ENCODE measurements around the gene WASHC1. TPM values are rescaled to one million over a fixed set of nuclear protein-coding genes. Genes with fewer than 3 reads are reported as not detected.
A peak's percentile ranks its signal among the peaks of the same experiment; 100 is the strongest.
"Not testable (repeated sequence)": the region's sequence is repeated elsewhere in the genome, so short reads cannot be mapped to it uniquely, and the experiment has no call there.

The WASHC1 gene, protein sequence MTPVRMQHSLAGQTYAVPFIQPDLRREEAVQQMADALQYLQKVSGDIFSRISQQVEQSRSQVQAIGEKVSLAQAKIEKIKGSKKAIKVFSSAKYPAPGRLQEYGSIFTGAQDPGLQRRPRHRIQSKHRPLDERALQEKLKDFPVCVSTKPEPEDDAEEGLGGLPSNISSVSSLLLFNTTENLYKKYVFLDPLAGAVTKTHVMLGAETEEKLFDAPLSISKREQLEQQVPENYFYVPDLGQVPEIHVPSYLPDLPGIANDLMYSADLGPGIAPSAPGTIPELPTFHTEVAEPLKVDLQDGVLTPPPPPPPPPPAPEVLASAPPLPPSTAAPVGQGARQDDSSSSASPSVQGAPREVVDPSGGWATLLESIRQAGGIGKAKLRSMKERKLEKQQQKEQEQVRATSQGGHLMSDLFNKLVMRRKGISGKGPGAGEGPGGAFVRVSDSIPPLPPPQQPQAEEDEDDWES
- polyA plus RNA-seq (ENCODE audit: insufficient read length in 3 of 3): 10 to 100 TPM; 22.0 to 24.2 (median 24.0) TPM
- long read RNA-seq, donor 1: 0 reads
- long read RNA-seq, donor 2: 0 reads
- long read RNA-seq, donor 3, partial matches to known transcripts: 10 of 10 reads
- long read RNA-seq, donor 3, other reads (novel, unspliced or antisense): 0 of 10 reads
- long read RNA-seq, donor 4, partial matches to known transcripts: 6 of 6 reads
- long read RNA-seq, donor 4, other reads (novel, unspliced or antisense): 0 of 6 reads
- long read RNA-seq, donor 5: 0 reads
- long read RNA-seq, donor 6, partial matches to known transcripts: 5 of 5 reads
- long read RNA-seq, donor 6, other reads (novel, unspliced or antisense): 0 of 5 reads
- long read RNA-seq, donor 7: 0 reads
- long read RNA-seq, donor 8, partial matches to known transcripts: 9 of 9 reads
- long read RNA-seq, donor 8, other reads (novel, unspliced or antisense): 0 of 9 reads
- long read RNA-seq, donor 9: 0 reads
- long read RNA-seq, donor 10, partial matches to known transcripts: 8 of 8 reads
- long read RNA-seq, donor 10, other reads (novel, unspliced or antisense): 0 of 8 reads
- long read RNA-seq, donor 11, partial matches to known transcripts: 15 of 15 reads
- long read RNA-seq, donor 11, other reads (novel, unspliced or antisense): 0 of 15 reads
- long read RNA-seq, donor 12: 0 reads
- long read RNA-seq, donor 13: 0 reads
- long read RNA-seq, donor 14: 0 reads
- long read RNA-seq, donor 15: 0 reads
- long read RNA-seq, donor 16, partial matches to known transcripts: 42 of 42 reads
- long read RNA-seq, donor 16, other reads (novel, unspliced or antisense): 0 of 42 reads

DNA sequence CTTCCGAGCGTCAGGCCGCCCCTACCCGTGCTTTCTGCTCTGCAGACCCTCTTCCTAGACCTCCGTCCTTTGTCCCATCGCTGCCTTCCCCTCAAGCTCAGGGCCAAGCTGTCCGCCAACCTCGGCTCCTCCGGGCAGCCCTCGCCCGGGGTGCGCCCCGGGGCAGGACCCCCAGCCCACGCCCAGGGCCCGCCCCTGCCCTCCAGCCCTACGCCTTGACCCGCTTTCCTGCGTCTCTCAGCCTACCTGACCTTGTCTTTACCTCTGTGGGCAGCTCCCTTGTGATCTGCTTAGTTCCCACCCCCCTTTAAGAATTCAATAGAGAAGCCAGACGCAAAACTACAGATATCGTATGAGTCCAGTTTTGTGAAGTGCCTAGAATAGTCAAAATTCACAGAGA lies at the start of gene WASHC1:
TSS of gene WASHC1 (minus strand) at position 101 of the 400 bp plus-strand sequence. CDS start 4,457 bp downstream, outside the sequence.
- DNase-seq (ENCODE audit: extremely low read depth in 1 of 11, low read depth in 9 of 11, low spot score in 4 of 11): not testable (repeated sequence)

DNA sequence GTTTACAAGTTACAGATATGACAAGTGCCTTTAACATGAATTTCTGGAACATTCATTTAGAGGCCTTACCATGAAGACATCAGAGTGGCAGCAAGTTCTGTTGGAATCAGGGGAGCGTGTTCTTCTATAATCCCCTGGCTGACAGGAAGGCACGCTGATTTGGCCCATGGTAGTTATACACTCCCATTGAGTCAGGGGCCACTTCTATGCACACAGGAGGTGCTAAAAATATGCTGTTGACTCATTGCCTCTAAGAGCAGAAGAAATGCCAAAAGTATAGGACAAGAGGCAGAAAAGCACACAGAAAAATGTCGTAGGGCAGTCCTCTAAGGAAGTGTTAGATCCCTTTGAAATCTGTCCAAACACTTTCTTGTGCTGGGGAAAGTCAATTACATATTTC lies 49.1 kb upstream of the WASHC1 start:
- not testable (repeated sequence) for DNase-seq (ENCODE audit: extremely low read depth in 1 of 11, low read depth in 9 of 11, low spot score in 4 of 11)

- not testable (repeated sequence) for DNase-seq (ENCODE audit: extremely low read depth in 1 of 11, low read depth in 9 of 11, low spot score in 4 of 11)
Measured at GRCh38 chr9:76389-76788, 47.1 kb upstream of the WASHC1 start.

DNA sequence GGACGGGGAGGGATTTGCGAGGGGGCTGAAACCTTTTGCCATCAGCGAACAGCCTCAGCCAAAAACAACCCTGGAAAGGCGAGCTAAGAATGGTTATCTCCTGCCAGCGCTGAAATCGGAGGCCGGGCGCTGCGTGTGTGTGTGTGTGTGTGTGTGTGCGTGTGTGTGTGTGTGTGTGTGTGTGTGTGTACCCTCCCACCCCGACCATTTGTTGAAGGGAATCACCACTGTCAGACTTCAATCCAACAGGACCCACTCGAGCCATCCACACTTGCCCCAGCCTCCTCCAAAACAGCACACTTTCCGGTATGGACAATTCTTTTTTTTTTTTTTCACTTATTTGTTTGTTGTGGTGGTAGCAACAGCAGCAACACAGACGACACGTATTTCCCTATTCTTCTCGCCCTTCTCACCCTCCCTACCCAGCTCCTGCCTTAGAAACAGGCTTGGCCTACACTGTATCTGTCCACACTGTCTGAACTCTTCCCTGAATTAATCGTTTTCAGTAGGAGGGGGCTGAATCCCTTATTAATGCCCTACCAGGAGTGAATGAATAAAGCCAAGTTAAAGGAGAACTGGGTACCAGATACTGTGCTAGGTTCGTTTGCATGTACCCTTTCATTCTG lies 44.8 kb upstream of the WASHC1 start:
- DNase-seq (ENCODE audit: extremely low read depth in 1 of 11, low read depth in 9 of 11, low spot score in 4 of 11): not testable (repeated sequence)

GRCh38 chr9:73076-73899 lies 44.0 kb upstream of the WASHC1 start:
- peak in 2 of 11 donors; percentile 4 to 15 for DNase-seq (ENCODE audit: extremely low read depth in 1 of 11, low read depth in 9 of 11, low spot score in 4 of 11)

GRCh38 chr9:63031-63629 lies 33.9 kb upstream of the WASHC1 start:
- DNase-seq (ENCODE audit: extremely low read depth in 1 of 11, low read depth in 9 of 11, low spot score in 4 of 11): peak in 1 of 11 donors; percentile 3

DNA sequence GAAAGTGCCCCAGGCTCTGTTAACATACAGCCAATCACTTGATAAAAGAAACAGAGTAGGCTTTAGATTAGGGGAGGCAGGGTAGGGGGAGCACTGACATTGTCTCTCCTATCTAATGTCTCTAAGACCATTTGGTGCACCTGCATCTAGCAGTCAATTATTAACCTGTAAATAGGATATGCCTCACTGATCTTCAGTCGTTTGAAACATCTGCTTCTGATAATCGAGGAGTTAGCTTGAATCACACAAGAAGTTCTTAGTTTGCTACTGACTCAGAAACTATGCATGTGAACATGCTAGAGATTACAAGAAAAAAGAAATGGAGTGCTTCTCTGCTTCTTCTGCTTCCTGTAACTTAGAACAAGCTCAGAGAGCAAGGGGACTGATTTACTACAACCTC lies 23.4 kb upstream of the WASHC1 start:
- DNase-seq (ENCODE audit: extremely low read depth in 1 of 11, low read depth in 9 of 11, low spot score in 4 of 11): peak in 2 of 11 donors; percentile 13 to 38

- not testable (repeated sequence) for DNase-seq (ENCODE audit: extremely low read depth in 1 of 11, low read depth in 9 of 11, low spot score in 4 of 11)
Measured at GRCh38 chr9:48190-48842, 19.1 kb upstream of the WASHC1 start.

DNA sequence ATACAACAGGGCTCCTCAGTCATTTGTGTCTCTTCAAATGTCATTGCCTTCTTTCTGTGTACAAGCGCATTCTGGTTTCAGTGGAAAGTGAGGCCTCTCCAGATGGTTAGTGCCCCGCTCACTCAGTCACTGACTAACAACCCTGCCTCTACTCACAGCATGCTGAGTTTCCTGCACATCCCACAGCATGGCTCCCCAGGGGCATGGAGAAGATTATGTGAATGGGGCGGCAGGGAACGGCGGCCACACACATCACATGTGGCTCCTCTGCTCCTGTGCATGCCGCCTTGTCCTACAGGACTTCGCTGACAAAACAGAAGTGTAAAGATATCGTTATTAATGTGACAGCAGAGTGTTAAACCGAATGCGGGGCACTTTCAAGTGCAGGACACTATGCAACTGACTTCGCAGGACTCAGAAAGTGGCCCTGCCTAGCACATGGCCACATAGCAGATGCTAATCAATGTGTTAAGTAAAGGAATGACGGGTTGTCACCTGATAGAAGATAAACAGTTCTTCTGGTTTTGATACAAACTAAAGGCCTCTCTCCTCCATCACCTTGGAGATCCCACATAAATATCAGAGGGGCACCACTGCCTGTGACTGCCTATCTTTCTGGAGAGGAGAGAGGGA lies 17.5 kb upstream of the WASHC1 start:
- DNase-seq (ENCODE audit: extremely low read depth in 1 of 11, low read depth in 9 of 11, low spot score in 4 of 11): not testable (repeated sequence)

DNA sequence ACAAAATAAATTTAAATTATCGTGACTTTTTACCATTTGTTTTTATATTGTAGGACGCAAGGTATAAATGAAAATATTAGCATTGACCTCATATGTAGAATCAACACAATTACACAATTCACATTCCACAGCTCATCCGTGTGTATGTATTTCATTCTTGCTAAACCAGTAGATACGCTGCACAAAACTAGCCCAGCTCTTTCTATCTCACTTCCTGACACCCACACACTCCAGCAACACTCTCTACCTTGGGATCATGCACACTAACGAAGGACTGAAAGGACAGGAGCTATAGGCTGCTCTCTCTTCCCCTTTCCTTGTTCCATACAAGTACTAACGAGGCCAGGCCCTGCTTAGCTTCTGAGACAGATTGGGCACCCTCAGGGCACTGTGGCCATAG lies 16.9 kb upstream of the WASHC1 start:
- not testable (repeated sequence) for DNase-seq (ENCODE audit: extremely low read depth in 1 of 11, low read depth in 9 of 11, low spot score in 4 of 11)

DNA sequence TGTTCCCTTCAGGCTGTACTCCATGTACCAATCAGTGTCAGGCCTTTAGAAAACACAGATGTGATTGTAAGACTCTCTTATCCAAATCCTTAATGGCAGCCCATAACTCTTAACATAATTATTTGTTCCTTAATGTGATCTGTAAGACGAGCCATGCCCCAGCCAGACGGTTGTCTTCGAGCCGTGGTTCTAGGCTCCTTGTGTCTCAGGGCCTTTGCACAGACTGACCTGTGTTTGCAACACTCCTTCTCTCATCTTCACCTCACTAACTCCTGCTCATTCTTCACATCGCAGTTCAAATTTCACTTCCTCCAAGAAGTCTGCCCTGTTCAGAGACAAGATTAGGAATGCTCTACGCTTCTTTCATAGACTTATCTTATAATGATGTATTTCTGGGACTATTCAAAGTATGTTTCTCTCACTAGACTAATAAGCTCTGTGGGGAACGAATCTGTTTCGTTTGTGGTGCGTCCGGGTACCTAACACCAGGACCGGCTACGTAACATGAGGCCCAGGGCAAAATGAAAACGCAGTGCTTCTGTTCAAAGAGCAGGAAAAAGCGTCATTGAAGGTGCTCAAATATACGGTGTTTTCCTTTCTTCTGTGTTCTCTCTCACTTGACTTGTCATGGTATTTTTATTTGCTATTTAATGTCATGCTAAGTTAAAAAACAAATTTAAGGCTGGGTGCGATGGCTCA lies 16.1 kb upstream of the WASHC1 start:
- DNase-seq (ENCODE audit: extremely low read depth in 1 of 11, low read depth in 9 of 11, low spot score in 4 of 11): not testable (repeated sequence)

DNA sequence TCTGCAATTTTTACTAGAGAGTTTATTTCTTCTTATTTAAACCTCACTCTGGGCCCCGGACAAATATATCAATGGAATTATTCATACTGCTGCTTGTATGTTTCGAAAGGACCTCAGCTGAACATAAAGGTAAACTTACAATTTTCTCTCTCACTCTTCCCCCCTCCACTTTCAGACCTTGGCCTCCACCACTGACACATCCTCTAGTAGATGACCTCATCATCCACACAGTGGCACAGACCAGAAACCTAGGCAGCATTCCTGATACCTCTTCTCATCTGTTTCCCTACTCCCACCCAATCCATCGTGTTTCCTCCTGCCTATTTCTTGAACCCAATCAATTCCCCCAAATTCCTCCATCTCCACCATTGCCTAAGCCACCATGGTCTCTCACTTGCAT lies 15.2 kb upstream of the WASHC1 start:
- not testable (repeated sequence) for DNase-seq (ENCODE audit: extremely low read depth in 1 of 11, low read depth in 9 of 11, low spot score in 4 of 11)

GRCh38 chr9:43636-44035 lies 14.4 kb upstream of the WASHC1 start:
- not testable (repeated sequence) for DNase-seq (ENCODE audit: extremely low read depth in 1 of 11, low read depth in 9 of 11, low spot score in 4 of 11)

DNA sequence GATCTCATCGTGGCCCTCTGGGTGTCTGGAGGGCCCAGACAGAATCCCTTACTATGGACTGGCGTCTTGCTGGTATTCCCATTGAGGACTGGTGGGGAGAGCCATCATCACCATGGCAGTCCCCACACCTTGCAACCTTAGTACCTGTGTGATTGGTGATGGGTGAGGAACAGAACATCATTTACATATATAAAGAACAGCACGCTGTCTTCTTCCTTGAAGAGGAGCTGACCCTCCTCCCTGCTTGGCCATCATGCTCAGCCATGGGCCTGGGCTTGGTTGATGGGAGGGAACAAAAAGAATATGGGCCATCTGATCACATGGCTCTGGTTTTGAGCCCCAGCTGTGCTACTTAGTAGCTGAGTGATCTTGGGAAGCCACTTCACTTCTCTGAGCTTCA lies 13.9 kb upstream of the WASHC1 start:
- DNase-seq (ENCODE audit: extremely low read depth in 1 of 11, low read depth in 9 of 11, low spot score in 4 of 11): not testable (repeated sequence)

GRCh38 chr9:41819-42218 lies 12.6 kb upstream of the WASHC1 start:
- not testable (repeated sequence) for DNase-seq (ENCODE audit: extremely low read depth in 1 of 11, low read depth in 9 of 11, low spot score in 4 of 11)

GRCh38 chr9:41261-41676 lies 12.0 kb upstream of the WASHC1 start:
- DNase-seq (ENCODE audit: extremely low read depth in 1 of 11, low read depth in 9 of 11, low spot score in 4 of 11): not testable (repeated sequence)
